ENCODE data around the gene SPATA13. TPM values are rescaled to one million over a fixed set of nuclear protein-coding genes. Genes with fewer than 3 reads are reported as not detected.
"Not testable (repeated sequence)": the region's sequence is repeated elsewhere in the genome, so short reads cannot be mapped to it uniquely, and the experiment has no call there.

The SPATA13 gene
- polyA plus RNA-seq, 1 experiment: 12.0 TPM

GRCh38 chr13:24321416-24321815, 160.9 kb downstream of the SPATA13 start:
- H3K27me3 ChIP-seq (ENCODE audit: control insufficient read depth, insufficient read depth, low read length): peaks cover 11% of the 10 kb centered on the region
- DNase-seq (ENCODE audit: low read depth, low spot score); H3K4me3 ChIP-seq (ENCODE audit: low read depth, low read length); POLR2A ChIA-PET; H3K9me3 ChIP-seq (ENCODE audit: control insufficient read depth, insufficient read depth, low read length); H3K27ac ChIP-seq (ENCODE audit: low read depth, low read length): not testable (repeated sequence)
- CTCF ChIA-PET: interaction anchor here (0.7 to 1.2 kb wide), 2 partner anchors 432 to 433 kb away, joined by 3 to 6 read pairs; partner anchors contain the start of gene MIPEP

- H3K27me3 ChIP-seq (ENCODE audit: control insufficient read depth, insufficient read depth, low read length); DNase-seq (ENCODE audit: low read depth, low spot score); H3K27ac ChIP-seq (ENCODE audit: low read depth, low read length); POLR2A ChIA-PET; H3K4me3 ChIP-seq (ENCODE audit: low read depth, low read length); H3K9me3 ChIP-seq (ENCODE audit: control insufficient read depth, insufficient read depth, low read length): not testable (repeated sequence)
- CTCF ChIA-PET: interaction anchor here (1.2 kb wide), 2 partner anchors 240 to 433 kb away, joined by 3 to 6 read pairs; partner anchors contain the start of gene MIPEP
- peak; percentile 16; the same call in 1 of the 2 replicates for TF ChIP-seq CTCF (IDR thresholded peaks at IDR 0.05; ENCODE audit: low read depth, low read length)
Observed at GRCh38 chr13:24322470-24322869, 161.9 kb downstream of the SPATA13 start.

- DNase-seq (ENCODE audit: low read depth, low spot score): no peak
- H3K27ac ChIP-seq (ENCODE audit: low read depth, low read length): no peak overlapping the region
- H3K27me3 ChIP-seq (ENCODE audit: control insufficient read depth, insufficient read depth, low read length): peaks cover 9% of the 10 kb centered on the region
- no peak overlapping the region for H3K4me3 ChIP-seq (ENCODE audit: low read depth, low read length)
- ChIA-PET CTCF (interaction anchor here (1.2 kb wide), 1 partner anchor 240 kb away, joined by 3 read pairs; no protein-coding TSS in a partner anchor), POLR2A (no interaction called here)
- peaks cover 3% of the 10 kb centered on the region; the same call in 1 of the 2 replicates for H3K9me3 ChIP-seq (ENCODE audit: control insufficient read depth, insufficient read depth, low read length)
- TF ChIP-seq CTCF (IDR thresholded peaks at IDR 0.05; ENCODE audit: low read depth, low read length): no peak
Observed at GRCh38 chr13:24323036-24323738, 162.7 kb downstream of the SPATA13 start.

- Histone ChIP-seq H3K27me3 (ENCODE audit: control insufficient read depth, insufficient read depth, low read length) (peaks cover 9% of the 10 kb centered on the region), H3K27ac (ENCODE audit: low read depth, low read length) (no peak overlapping the region), H3K9me3 (ENCODE audit: control insufficient read depth, insufficient read depth, low read length) (peaks cover 3% of the 10 kb centered on the region; the same call in 1 of the 2 replicates), H3K4me3 (ENCODE audit: low read depth, low read length) (no peak overlapping the region)
- no peak for TF ChIP-seq CTCF (IDR thresholded peaks at IDR 0.05; ENCODE audit: low read depth, low read length)
- ChIA-PET CTCF (no interaction called here), POLR2A (no interaction called here)
- DNase-seq (ENCODE audit: low read depth, low spot score): no peak
Observed at GRCh38 chr13:24323739-24324075, 163.2 kb downstream of the SPATA13 start.

GRCh38 chr13:24327598-24327997, 167.1 kb downstream of the SPATA13 start:
- CTCF ChIA-PET; H3K4me3 ChIP-seq (ENCODE audit: low read depth, low read length); H3K9me3 ChIP-seq (ENCODE audit: control insufficient read depth, insufficient read depth, low read length); DNase-seq (ENCODE audit: low read depth, low spot score); POLR2A ChIA-PET; H3K27ac ChIP-seq (ENCODE audit: low read depth, low read length); H3K27me3 ChIP-seq (ENCODE audit: control insufficient read depth, insufficient read depth, low read length): not testable (repeated sequence)

- Histone ChIP-seq H3K27me3 (ENCODE audit: control insufficient read depth, insufficient read depth, low read length) (peaks cover 2% of the 10 kb centered on the region), H3K9me3 (ENCODE audit: control insufficient read depth, insufficient read depth, low read length) (peaks cover 3% of the 10 kb centered on the region; the same call in 1 of the 2 replicates), H3K27ac (ENCODE audit: low read depth, low read length) (no peak overlapping the region), H3K4me3 (ENCODE audit: low read depth, low read length) (peak overlapping the region; percentile 32)
- CTCF ChIA-PET: no interaction called here
- no peak for DNase-seq (ENCODE audit: low read depth, low spot score)
- TF ChIP-seq CTCF (IDR thresholded peaks at IDR 0.05; ENCODE audit: low read depth, low read length): no peak
- POLR2A ChIA-PET: no interaction called here
Observed at GRCh38 chr13:24328145-24328544, 167.6 kb downstream of the SPATA13 start.

Data from AG04450 (cell line).